IMR-90 (cell line): ENCODE data around the gene TTC27. TPM values are rescaled to one million over a fixed set of nuclear protein-coding genes. Genes with fewer than 3 reads are reported as not detected.

ENCODE experiments used
- ATAC-seq: fragments of 200-7000 bp; cut with Tn5 transposase; 2 replicates; pipeline ENCODE4 v1.9.1; 2020; ENCODE audit warnings: low read depth, mild to moderate bottlenecking, moderate library complexity
- BruUV-seq: library from RNA; stranded (reverse); fragments of 400-500 nt; replicated peaks from 2 replicates; lab custom pipeline; 2021; lab: Mats Ljungman, UMichigan
- CTCF ChIA-PET: fragments of 300-600 bp; formaldehyde crosslinking; extraction: SDS; loops from one replicate; lab custom pipeline; 2021; ENCODE audit warnings: antibody characterized with exemption; lab: Yijun Ruan, JAX
- POLR2A ChIA-PET: fragments of 300-600 bp; sonication (Branson Sonifier 250); formaldehyde crosslinking; loops from one replicate; lab custom pipeline; 2022; ENCODE audit warnings: antibody characterized with exemption; ENCODE audit not compliant: unreplicated experiment; lab: Charles Lee
- DNase-seq: peaks from one replicate; pipeline ENCODE4 v3.0.0; 2013
- H2AFZ ChIP-seq: replicated peaks from 2 replicates; pipeline ENCODE3; 2013; ENCODE audit warnings: low read length, mild to moderate bottlenecking; ENCODE audit not compliant: poor library complexity
- H2AK5ac ChIP-seq: 2 replicates; pipeline ENCODE4 v1.6.1; 2013; ENCODE audit warnings: low read depth, low read length, inconsistent platforms
- H2AK9ac ChIP-seq: replicated peaks from 2 replicates; pipeline ENCODE3; 2013; ENCODE audit warnings: mild to moderate bottlenecking, low read depth, low read length, moderate library complexity; ENCODE audit not compliant: poor library complexity
- H2BK120ac ChIP-seq: 2 replicates; pipeline ENCODE4 v1.6.1; 2013; ENCODE audit warnings: low read depth, low read length, inconsistent platforms
- H2BK15ac ChIP-seq: 3 replicates; pipeline ENCODE4 v1.6.1; 2013; ENCODE audit warnings: low read depth, low read length, inconsistent platforms
- H2BK20ac ChIP-seq: 2 replicates; pipeline ENCODE4 v1.6.1; 2013; ENCODE audit warnings: low read depth, mild to moderate bottlenecking, inconsistent platforms, low read length, moderate library complexity
- H2BK5ac ChIP-seq: 2 replicates; pipeline ENCODE4 v1.6.1; 2013; ENCODE audit warnings: mild to moderate bottlenecking, low read depth, low read length, inconsistent platforms; ENCODE audit not compliant: poor library complexity, severe bottlenecking
- H3K14ac ChIP-seq: replicated peaks from 2 replicates; pipeline ENCODE4 v1.6.1; 2013; ENCODE audit warnings: low read depth, low read length, inconsistent platforms
- H3K18ac ChIP-seq: 2 replicates; pipeline ENCODE4 v1.6.1; 2013; ENCODE audit warnings: low read depth, low read length, control low read depth
- H3K23ac ChIP-seq: 2 replicates; pipeline ENCODE4 v1.6.1; 2013; ENCODE audit warnings: low read depth, low read length, inconsistent platforms
- H3K27ac ChIP-seq: 2 replicates; pipeline ENCODE4 v1.5.1; 2013; ENCODE audit warnings: mild to moderate bottlenecking, control low read depth, low read length; ENCODE audit not compliant: insufficient read depth
- H3K27me3 ChIP-seq: 2 replicates; pipeline ENCODE4 v1.6.1; 2013; ENCODE audit warnings: low read length; ENCODE audit not compliant: control insufficient read depth, insufficient read depth
- H3K36me3 ChIP-seq: 2 replicates; pipeline ENCODE4 v1.6.1; 2013; ENCODE audit warnings: low read length, mixed read lengths; ENCODE audit not compliant: control insufficient read depth, insufficient read depth
- H3K4ac ChIP-seq: 2 replicates; pipeline ENCODE4 v1.6.1; 2013; ENCODE audit warnings: low read depth, low read length, inconsistent platforms
- H3K4me1 ChIP-seq: 2 replicates; pipeline ENCODE4 v1.6.1; 2013; ENCODE audit warnings: low read length, mixed read lengths; ENCODE audit not compliant: control insufficient read depth, insufficient read depth
- H3K4me2 ChIP-seq: 2 replicates; pipeline ENCODE4 v1.6.1; 2013; ENCODE audit warnings: low read depth, mild to moderate bottlenecking, control low read depth, low read length, moderate library complexity
- H3K4me3 ChIP-seq: 2 replicates; pipeline ENCODE4 v1.5.1; 2013; ENCODE audit warnings: low read depth, mild to moderate bottlenecking, control low read depth, low read length, moderate library complexity; ENCODE audit not compliant: insufficient read depth
- H3K56ac ChIP-seq: 2 replicates; pipeline ENCODE4 v1.6.1; 2013; ENCODE audit warnings: low read length, inconsistent platforms; ENCODE audit not compliant: insufficient read depth; ENCODE audit errors: extremely low read depth
- H3K79me1 ChIP-seq, 2 experiments: 2 replicates each; pipeline ENCODE4 v1.6.1; 2013; ENCODE audit warnings: low read length in 2 of 2, inconsistent platforms in 1 of 2, low read depth in 1 of 2
- H3K9ac ChIP-seq: 2 replicates; pipeline ENCODE4 v1.6.1; 2013; ENCODE audit warnings: low read depth, low read length, control low read depth
- H3K9me1 ChIP-seq: 2 replicates; pipeline ENCODE4 v1.6.1; 2013; ENCODE audit warnings: low read length, inconsistent platforms; ENCODE audit not compliant: insufficient read depth
- H3K9me3 ChIP-seq: 2 replicates; pipeline ENCODE4 v1.6.1; 2013; ENCODE audit warnings: low read length; ENCODE audit not compliant: control insufficient read depth, insufficient read depth
- H4K20me1 ChIP-seq: 2 replicates; pipeline ENCODE4 v1.6.1; 2013; ENCODE audit warnings: low read length, inconsistent platforms; ENCODE audit not compliant: insufficient read depth
- H4K5ac ChIP-seq: 2 replicates; pipeline ENCODE4 v1.6.1; 2013; ENCODE audit warnings: mild to moderate bottlenecking, low read depth, low read length, control low read depth
- H4K8ac ChIP-seq, 2 experiments: 2 replicates each; pipeline ENCODE4 v1.6.1; 2013; ENCODE audit warnings: low read depth in 2 of 2, low read length in 2 of 2, control low read depth in 1 of 2, inconsistent platforms in 1 of 2
- H4K91ac ChIP-seq: 2 replicates; pipeline ENCODE4 v1.6.1; 2013; ENCODE audit warnings: low read depth, low read length, inconsistent platforms; ENCODE audit not compliant: insufficient read depth
- CEBPB ChIP-seq: IDR thresholded peaks from 2 replicates; pipeline ENCODE4 v1.6.1; 2012; ENCODE audit warnings: low read depth, low read length, improper control_type of control experiment
- CHD1 ChIP-seq: IDR thresholded peaks from 2 replicates; pipeline ENCODE4 v1.6.1; 2012; ENCODE audit warnings: low read depth, low read length, improper control_type of control experiment
- FOS ChIP-seq: fragments of 150-350 bp; IDR thresholded peaks from 2 replicates; pipeline ENCODE4 v1.6.1; 2016; ENCODE audit warnings: low read depth, low read length
- MAFK ChIP-seq: IDR thresholded peaks from 2 replicates; pipeline ENCODE4 v1.6.1; 2012; ENCODE audit warnings: low read depth, low read length, improper control_type of control experiment
- MXI1 ChIP-seq: IDR thresholded peaks from 2 replicates; pipeline ENCODE4 v1.6.1; 2012; ENCODE audit warnings: low read depth, mild to moderate bottlenecking, low read length, moderate library complexity, borderline replicate concordance
- POLR2A ChIP-seq: IDR thresholded peaks from 2 replicates; pipeline ENCODE4 v1.6.1; 2012; ENCODE audit warnings: mild to moderate bottlenecking, low read depth, low read length
- RCOR1 ChIP-seq: IDR thresholded peaks from 2 replicates; pipeline ENCODE4 v1.6.1; 2012; ENCODE audit warnings: mild to moderate bottlenecking, low read length, improper control_type of control experiment; ENCODE audit not compliant: insufficient replicate concordance
- RFX5 ChIP-seq: IDR thresholded peaks from 2 replicates; pipeline ENCODE4 v1.8.0; 2012; ENCODE audit warnings: low read depth, mild to moderate bottlenecking, low read length, moderate library complexity
- SMC3 ChIP-seq: fragments of 150-350 bp; IDR thresholded peaks from 2 replicates; pipeline ENCODE4 v1.6.1; 2016; ENCODE audit warnings: low read depth, mild to moderate bottlenecking, antibody characterized with exemption, low read length, moderate library complexity
- WGBS, 2 experiments: methylation state at CpG; one replicate each; pipeline versions ENCODE4 v1.1.5 to v1.1.7; 2013; ENCODE audit warnings: missing lambda C conversion rate in 2 of 2; ENCODE audit not compliant: insufficient read length in 1 of 2; ENCODE audit errors: extremely low coverage in 2 of 2; 5-methylcytosine and 5-hydroxymethylcytosine counted together
- dilution Hi-C: fragments of 300-500 bp; cut with HindIII; formaldehyde crosslinking; loops from one replicate; pipeline ENCODE4 v1.14.3; 2018; ENCODE audit warnings: low sequenced_read_pairs; ENCODE audit not compliant: unreplicated experiment
- in situ Hi-C: fragments of 300-500 bp; cut with MboI; formaldehyde crosslinking; loops from 3 replicates; pipeline ENCODE4 v1.14.3; 2019; ENCODE audit warnings: low sequenced_read_pairs, inconsistent platforms, mixed read lengths
- intact Hi-C: fragments of 100-400 bp; cut with micrococcal nuclease; formaldehyde crosslinking; loops from 2 replicates; pipeline ENCODE4 v1.10.0; 2022
- polyA plus RNA-seq, 3 experiments: library from polyadenylated mRNA; depleted of rRNA; stranded (reverse); fragments of >200 nt; gene quantifications; 2 replicates each; pipeline ENCODE4 v1.2.3, GENCODE V29; 2012; ENCODE audit warnings: low replicate concordance in 1 of 3
- total RNA-seq: library from RNA; depleted of rRNA; stranded (reverse); fragments of >200 nt; gene quantifications from 2 replicates; pipeline ENCODE4 v1.2.3, GENCODE V29; 2012
- TF ChIP-seq, protein P1 (sequence below): conservative IDR thresholded peaks from 2 replicates; pipeline ENCODE4 v1.5.1; 2012; ENCODE audit warnings: mild to moderate bottlenecking, low read depth, low read length, improper control_type of control experiment
- TF ChIP-seq, protein P2 (sequence below): fragments of 150-350 bp; IDR thresholded peaks from 2 replicates; pipeline ENCODE4 v1.6.1; 2016; ENCODE audit warnings: low read depth, mild to moderate bottlenecking, low read length, moderate library complexity, borderline replicate concordance

Gene TTC27
- total and polyA plus RNA-seq, 2 of the 4 experiments (the other 2 are of a cell fraction) = 12.7 to 30.5 TPM

- in situ Hi-C loops (no loop called here), dilution Hi-C loops (no loop called here), intact Hi-C loops (no loop called here)
- Histone ChIP-seq H4K20me1 (no peaks in the 10 kb centered on the region), H2BK5ac (no peak overlapping the region), H3K14ac (no peak overlapping the region), H4K91ac (no peak overlapping the region), H2AFZ (no peak overlapping the region), H3K9me1 (no peaks in the 10 kb centered on the region), H3K4ac (no peak overlapping the region), H3K18ac (no peak overlapping the region), H4K8ac (no peak overlapping the region), H3K27me3 (no peaks in the 10 kb centered on the region), H3K9me3 (no peaks in the 10 kb centered on the region), H2AK9ac (no peak overlapping the region), H3K4me2 (no peak overlapping the region), H3K27ac (no peak overlapping the region), H3K23ac (no peak overlapping the region), H3K4me1 (peaks cover 6% of the 10 kb centered on the region), H3K4me3 (no peak overlapping the region), H2BK120ac (no peak overlapping the region), H3K9ac (no peak overlapping the region), H3K79me1 (no peaks in the 10 kb centered on the region), H2BK20ac (no peak overlapping the region), H2AK5ac (no peak overlapping the region), H3K56ac (no peak overlapping the region), H3K36me3 (no peaks in the 10 kb centered on the region), H4K5ac (no peak overlapping the region), H2BK15ac (no peak overlapping the region)
- no peak for DNase-seq
- no TSS peak for BruUV-seq
- ChIA-PET CTCF (no interaction called here), POLR2A (no interaction called here)
- ATAC-seq = no peak
- WGBS, 2 experiments = no CpG with 5 or more reads among the region's 1 CpG
- TF ChIP-seq RCOR1 = no peak
- TF ChIP-seq, protein P1, sequence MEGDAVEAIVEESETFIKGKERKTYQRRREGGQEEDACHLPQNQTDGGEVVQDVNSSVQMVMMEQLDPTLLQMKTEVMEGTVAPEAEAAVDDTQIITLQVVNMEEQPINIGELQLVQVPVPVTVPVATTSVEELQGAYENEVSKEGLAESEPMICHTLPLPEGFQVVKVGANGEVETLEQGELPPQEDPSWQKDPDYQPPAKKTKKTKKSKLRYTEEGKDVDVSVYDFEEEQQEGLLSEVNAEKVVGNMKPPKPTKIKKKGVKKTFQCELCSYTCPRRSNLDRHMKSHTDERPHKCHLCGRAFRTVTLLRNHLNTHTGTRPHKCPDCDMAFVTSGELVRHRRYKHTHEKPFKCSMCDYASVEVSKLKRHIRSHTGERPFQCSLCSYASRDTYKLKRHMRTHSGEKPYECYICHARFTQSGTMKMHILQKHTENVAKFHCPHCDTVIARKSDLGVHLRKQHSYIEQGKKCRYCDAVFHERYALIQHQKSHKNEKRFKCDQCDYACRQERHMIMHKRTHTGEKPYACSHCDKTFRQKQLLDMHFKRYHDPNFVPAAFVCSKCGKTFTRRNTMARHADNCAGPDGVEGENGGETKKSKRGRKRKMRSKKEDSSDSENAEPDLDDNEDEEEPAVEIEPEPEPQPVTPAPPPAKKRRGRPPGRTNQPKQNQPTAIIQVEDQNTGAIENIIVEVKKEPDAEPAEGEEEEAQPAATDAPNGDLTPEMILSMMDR = no peak
- no peak for TF ChIP-seq CHD1
- TF ChIP-seq SMC3 = no peak
- TF ChIP-seq, protein P2, sequence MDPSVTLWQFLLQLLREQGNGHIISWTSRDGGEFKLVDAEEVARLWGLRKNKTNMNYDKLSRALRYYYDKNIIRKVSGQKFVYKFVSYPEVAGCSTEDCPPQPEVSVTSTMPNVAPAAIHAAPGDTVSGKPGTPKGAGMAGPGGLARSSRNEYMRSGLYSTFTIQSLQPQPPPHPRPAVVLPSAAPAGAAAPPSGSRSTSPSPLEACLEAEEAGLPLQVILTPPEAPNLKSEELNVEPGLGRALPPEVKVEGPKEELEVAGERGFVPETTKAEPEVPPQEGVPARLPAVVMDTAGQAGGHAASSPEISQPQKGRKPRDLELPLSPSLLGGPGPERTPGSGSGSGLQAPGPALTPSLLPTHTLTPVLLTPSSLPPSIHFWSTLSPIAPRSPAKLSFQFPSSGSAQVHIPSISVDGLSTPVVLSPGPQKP = no peak
- no peak for TF ChIP-seq FOS
- no peak for TF ChIP-seq RFX5
- TF ChIP-seq CEBPB = no peak
- no peak for TF ChIP-seq MAFK
- no peak for TF ChIP-seq POLR2A
- no peak for TF ChIP-seq MXI1
These were observed 192.9 kb downstream of the TTC27 start for GRCh38 chr2:32820701-32821100.
